BJ (cell line): ENCODE measurements around the gene DBNDD1. TPM values are rescaled to one million over a fixed set of nuclear protein-coding genes. Genes with fewer than 3 reads are reported as not detected.

Experiments used
- CTCF ChIA-PET: fragments of 350-600 bp; formaldehyde crosslinking; extraction: SDS; loops from one replicate; lab custom pipeline; 2021; ENCODE audit warnings: antibody characterized with exemption, inconsistent platforms; lab: Yijun Ruan, JAX
- POLR2A ChIA-PET: fragments of 300-600 bp; sonication (Branson Sonifier 250); formaldehyde crosslinking; extraction: SDS; loops from one replicate; lab custom pipeline; 2021; ENCODE audit warnings: antibody characterized with exemption; lab: Charles Lee
- DNase-seq: peaks from one replicate; pipeline ENCODE4 v3.0.0-alpha.2; 2011; ENCODE audit warnings: low read depth
- H3K27me3 ChIP-seq: 2 replicates; pipeline ENCODE4 v1.6.0; 2011; ENCODE audit warnings: low read length; ENCODE audit not compliant: control insufficient read depth, insufficient read depth
- H3K36me3 ChIP-seq: 2 replicates; pipeline ENCODE4 v1.5.1; 2011; ENCODE audit warnings: low read length; ENCODE audit not compliant: control insufficient read depth, insufficient read depth
- H3K4me3 ChIP-seq: 2 replicates; pipeline ENCODE4 v1.5.1; 2011; ENCODE audit warnings: low read depth, mild to moderate bottlenecking, control low read depth, low read length
- polyA plus RNA-seq: library from polyadenylated mRNA; depleted of rRNA; stranded (reverse); fragments of >200 nt; gene quantifications from 2 replicates; pipeline ENCODE4 v1.2.3, GENCODE V29; 2011; rRNA removed
- TF ChIP-seq, protein P1 (sequence below): IDR thresholded peaks from 2 replicates; pipeline ENCODE4 v1.5.1; 2011; ENCODE audit warnings: low read depth, mild to moderate bottlenecking, control low read depth, inconsistent platforms, low read length, moderate library complexity; ENCODE audit not compliant: insufficient read depth

Gene DBNDD1
- polyA plus RNA-seq, 1 experiment = 4.6 TPM

DNA sequence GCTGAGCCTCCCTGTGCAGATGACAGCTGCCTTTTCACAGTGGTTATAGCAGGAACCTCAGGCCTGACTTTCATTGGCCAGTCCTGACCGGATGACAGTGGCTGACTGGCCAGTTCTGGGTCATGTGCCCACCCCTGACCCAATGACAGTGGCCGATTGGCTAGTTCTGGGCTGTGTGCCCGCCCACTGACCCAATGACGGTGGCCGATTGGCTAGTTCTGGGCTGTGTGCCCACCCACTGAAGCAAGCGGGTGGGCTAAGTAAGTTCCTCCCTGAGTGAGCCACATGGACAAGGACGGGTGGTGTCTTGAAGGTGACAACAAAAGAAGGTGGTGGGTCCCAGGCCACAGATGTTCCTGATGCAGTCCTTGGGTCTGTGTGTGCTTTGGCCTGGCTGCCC is 61.2 kb downstream of the DBNDD1 start:
- DNase-seq = no peak
- TF ChIP-seq, protein P1, sequence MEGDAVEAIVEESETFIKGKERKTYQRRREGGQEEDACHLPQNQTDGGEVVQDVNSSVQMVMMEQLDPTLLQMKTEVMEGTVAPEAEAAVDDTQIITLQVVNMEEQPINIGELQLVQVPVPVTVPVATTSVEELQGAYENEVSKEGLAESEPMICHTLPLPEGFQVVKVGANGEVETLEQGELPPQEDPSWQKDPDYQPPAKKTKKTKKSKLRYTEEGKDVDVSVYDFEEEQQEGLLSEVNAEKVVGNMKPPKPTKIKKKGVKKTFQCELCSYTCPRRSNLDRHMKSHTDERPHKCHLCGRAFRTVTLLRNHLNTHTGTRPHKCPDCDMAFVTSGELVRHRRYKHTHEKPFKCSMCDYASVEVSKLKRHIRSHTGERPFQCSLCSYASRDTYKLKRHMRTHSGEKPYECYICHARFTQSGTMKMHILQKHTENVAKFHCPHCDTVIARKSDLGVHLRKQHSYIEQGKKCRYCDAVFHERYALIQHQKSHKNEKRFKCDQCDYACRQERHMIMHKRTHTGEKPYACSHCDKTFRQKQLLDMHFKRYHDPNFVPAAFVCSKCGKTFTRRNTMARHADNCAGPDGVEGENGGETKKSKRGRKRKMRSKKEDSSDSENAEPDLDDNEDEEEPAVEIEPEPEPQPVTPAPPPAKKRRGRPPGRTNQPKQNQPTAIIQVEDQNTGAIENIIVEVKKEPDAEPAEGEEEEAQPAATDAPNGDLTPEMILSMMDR = no peak
- ChIA-PET CTCF (interaction anchor here (1.3 kb wide), 1 partner anchor 48 kb away, joined by 3 read pairs; no protein-coding TSS in a partner anchor), POLR2A (no interaction called here)
- no peaks in the 10 kb centered on the region for H3K27me3 ChIP-seq
- peaks cover 22% of the 10 kb centered on the region for H3K36me3 ChIP-seq
- no peak overlapping the region for H3K4me3 ChIP-seq

- POLR2A ChIA-PET = no interaction called here
- CTCF ChIA-PET = interaction anchor here (1.3 kb wide), 1 partner anchor 47 kb away, joined by 3 read pairs; no protein-coding TSS in a partner anchor
- no peak for DNase-seq
- Histone ChIP-seq H3K4me3 (no peak overlapping the region), H3K36me3 (peaks cover 23% of the 10 kb centered on the region), H3K27me3 (no peaks in the 10 kb centered on the region)
- TF ChIP-seq, protein P1 = no peak
Measured at GRCh38 chr16:89957216-89957785, 62.0 kb downstream of the DBNDD1 start.

DNA sequence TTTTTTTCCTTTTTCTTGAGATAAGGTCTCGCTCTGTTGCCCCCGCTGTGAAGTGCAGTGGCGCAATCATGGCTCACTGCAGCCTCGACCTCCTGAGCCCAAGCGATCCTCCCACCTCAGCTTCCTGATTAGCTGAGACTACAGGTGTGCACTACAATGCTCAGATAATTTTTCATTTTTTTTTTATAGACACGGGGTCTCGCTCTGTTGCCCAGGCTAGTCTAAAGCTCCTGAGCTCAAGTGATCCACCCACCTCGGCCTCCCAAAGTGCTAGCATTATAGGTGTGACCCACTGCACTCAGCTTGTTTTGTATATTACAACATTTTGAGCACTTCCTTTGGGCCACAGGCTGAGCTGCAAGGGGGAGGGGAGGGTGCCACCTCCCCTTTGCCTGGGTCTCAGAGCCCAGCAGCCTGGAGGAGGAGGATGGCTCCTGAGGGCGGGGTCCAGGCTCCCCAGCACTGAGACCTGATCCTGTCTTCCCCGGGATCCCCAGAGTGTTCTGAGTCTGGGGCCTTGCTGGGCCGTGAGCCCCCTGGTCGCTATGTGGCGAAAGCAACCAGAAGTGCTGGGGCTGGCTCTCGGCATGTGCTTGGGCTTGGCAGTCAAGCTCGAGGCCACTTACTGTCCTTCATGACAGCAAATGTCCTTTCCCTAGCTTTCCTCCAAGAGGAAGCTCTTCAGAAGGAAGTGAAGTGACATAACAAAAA is 62.6 kb downstream of the DBNDD1 start:
- H3K36me3 ChIP-seq = peaks cover 23% of the 10 kb centered on the region
- H3K4me3 ChIP-seq = no peak overlapping the region
- no peaks in the 10 kb centered on the region for H3K27me3 ChIP-seq
- TF ChIP-seq, protein P1 = no peak
- no peak for DNase-seq
- CTCF ChIA-PET = no interaction called here
- POLR2A ChIA-PET = no interaction called here

DNA sequence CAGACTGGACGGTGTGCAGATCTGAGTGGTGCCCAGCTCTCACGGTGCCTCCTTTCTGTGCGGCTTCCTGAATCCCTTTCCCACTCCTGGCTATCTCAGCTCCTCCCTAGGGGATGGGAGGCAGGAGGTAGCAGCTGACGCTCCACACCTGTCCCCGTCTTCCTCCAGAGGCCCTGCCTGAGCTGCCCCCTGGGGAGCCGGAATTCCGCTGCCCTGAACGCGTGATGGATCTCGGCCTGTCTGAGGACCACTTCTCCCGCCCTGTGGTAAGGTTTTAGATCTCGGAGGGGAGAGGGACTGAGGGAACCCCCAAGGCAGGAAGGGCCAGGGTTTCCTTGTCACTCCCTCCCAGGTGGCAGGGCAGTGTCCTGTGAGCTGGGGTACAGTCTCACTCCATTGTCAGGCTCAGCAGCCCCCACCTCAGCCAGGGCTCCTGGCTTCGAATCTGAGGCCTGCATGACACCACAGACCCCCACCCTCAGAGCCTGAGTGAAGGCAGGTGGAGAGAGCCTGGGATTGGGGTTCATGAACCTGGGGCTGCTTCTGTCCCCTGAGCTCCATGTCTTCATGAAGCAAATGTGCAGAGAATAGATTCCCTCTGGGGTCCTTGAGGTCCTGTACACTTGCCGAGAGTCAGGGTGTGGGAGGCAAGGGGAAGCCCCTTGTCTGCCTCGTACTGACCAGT is 64.1 kb downstream of the DBNDD1 start:
- H3K36me3 ChIP-seq = peaks cover 19% of the 10 kb centered on the region
- POLR2A ChIA-PET = no interaction called here
- TF ChIP-seq, protein P1 = no peak
- no peaks in the 10 kb centered on the region for H3K27me3 ChIP-seq
- CTCF ChIA-PET = no interaction called here
- DNase-seq = no peak
- no peak overlapping the region for H3K4me3 ChIP-seq

Other genes with a start within 250 kb of the DBNDD1 start
- 8.9 and 13.4 TPM in 2 replicates for gene FANCA, start 202.8 kb downstream of the DBNDD1 start, polyA plus RNA-seq
- 2.2 and 2.3 TPM in 2 replicates for gene SPIRE2, start 191.0 kb downstream of the DBNDD1 start, polyA plus RNA-seq
- 131 and 219 TPM in 2 replicates for gene TCF25, start 145.9 kb downstream of the DBNDD1 start, polyA plus RNA-seq
- gene MC1R, start 100.6 kb downstream of the DBNDD1 start, polyA plus RNA-seq = 4.6 and 7.2 TPM in 2 replicates
- gene TUBB3, start 96.1 kb downstream of the DBNDD1 start, polyA plus RNA-seq = 55.2 and 108 TPM in 2 replicates
- gene DEF8, start 70.7 kb downstream of the DBNDD1 start, polyA plus RNA-seq = 75.5 and 109 TPM in 2 replicates
- gene PRDM7, start 57.9 kb upstream of the DBNDD1 start, polyA plus RNA-seq = not detected in 2 replicates